ENCODE data around the gene ERICH2. TPM values are rescaled to one million over a fixed set of nuclear protein-coding genes. Genes with fewer than 3 reads are reported as not detected.

ERICH2 gene
- total RNA-seq, 1 donor from 2014 or later = 0.52 TPM

DNA sequence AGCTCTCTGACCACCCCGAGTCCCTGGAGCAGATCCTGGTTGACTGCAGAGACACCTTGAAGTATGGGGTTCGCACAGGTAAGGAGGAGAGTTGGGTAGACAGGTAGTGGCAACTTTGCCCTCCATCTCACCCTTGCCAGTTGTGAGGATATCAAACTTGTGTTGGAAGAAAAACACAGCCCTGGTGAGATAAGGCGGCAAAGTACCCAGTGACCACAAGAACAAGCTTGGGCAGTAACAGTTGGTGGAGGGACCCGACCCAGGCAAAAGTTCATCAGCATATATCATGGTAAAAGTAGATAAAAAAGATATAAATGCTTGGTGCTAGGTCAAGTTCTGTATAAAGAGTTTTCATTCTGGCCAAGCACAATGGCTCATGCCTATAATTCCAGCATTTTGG, 60.9 kb downstream of the ERICH2 start:
- Histone ChIP-seq H3K9me3 (ENCODE audit: control insufficient read depth in 3 of 3, low read length in 3 of 3) (no peaks in the 10 kb centered on the region), H3K27me3 (ENCODE audit: control insufficient read depth in 3 of 3, insufficient read depth in 3 of 3, low read length in 3 of 3) (peaks cover 22 to 26% (median 25%) of the 10 kb centered on the region in 3 donors)

DNA sequence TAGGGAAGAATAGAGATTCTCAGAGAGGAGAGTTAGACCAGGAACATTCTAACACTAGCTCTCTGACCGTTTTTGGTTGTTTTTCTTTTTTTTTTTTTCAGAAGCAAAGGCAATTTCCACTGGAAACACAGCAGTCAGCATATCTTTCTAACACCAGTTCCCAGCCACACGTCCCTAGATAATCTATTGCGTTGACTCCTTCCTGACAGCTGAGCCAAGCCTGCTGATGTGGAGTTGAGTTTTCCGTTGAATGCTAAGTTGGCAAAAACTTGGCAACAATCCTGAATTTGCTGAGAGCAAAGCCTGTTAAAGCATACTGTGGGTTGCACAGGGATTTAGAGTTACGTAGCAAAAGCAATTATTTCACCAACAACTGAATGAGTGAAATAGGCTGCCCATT, 65.8 kb downstream of the ERICH2 start:
- Histone ChIP-seq H3K4me3 (ENCODE audit: low read length in 3 of 3) (no peak overlapping the region), H3K27me3 (ENCODE audit: control insufficient read depth in 3 of 3, insufficient read depth in 3 of 3, low read length in 3 of 3) (peaks cover 0 to under 1% (median 0%) of the 10 kb centered on the region in 3 donors), H3K9ac (ENCODE audit: low read depth in 1 of 3, low read length in 3 of 3) (no peak overlapping the region), H3K4me1 (ENCODE audit: control insufficient read depth in 3 of 3, insufficient read depth in 3 of 3, low read length in 3 of 3) (no peaks in the 10 kb centered on the region), H3K9me3 (ENCODE audit: control insufficient read depth in 3 of 3, low read length in 3 of 3) (no peaks in the 10 kb centered on the region), H3K36me3 (ENCODE audit: control insufficient read depth in 3 of 3, insufficient read depth in 3 of 3, low read length in 3 of 3) (no peaks in the 10 kb centered on the region), H3K27ac (ENCODE audit: low read depth, low read length) (no peak overlapping the region)

More for the DNA sequence above, 60.9 kb downstream of the ERICH2 start:
- Histone ChIP-seq H3K36me3 (ENCODE audit: control insufficient read depth in 3 of 3, insufficient read depth in 3 of 3, low read length in 3 of 3) (no peaks in the 10 kb centered on the region), H3K4me1 (ENCODE audit: control insufficient read depth in 3 of 3, insufficient read depth in 3 of 3, low read length in 3 of 3) (no peaks in the 10 kb centered on the region), H3K27ac (ENCODE audit: low read depth, low read length) (no peak overlapping the region), H3K4me3 (ENCODE audit: low read length in 3 of 3) (no peak overlapping the region), H3K9ac (ENCODE audit: low read depth in 1 of 3, low read length in 3 of 3) (no peak overlapping the region)

DNA sequence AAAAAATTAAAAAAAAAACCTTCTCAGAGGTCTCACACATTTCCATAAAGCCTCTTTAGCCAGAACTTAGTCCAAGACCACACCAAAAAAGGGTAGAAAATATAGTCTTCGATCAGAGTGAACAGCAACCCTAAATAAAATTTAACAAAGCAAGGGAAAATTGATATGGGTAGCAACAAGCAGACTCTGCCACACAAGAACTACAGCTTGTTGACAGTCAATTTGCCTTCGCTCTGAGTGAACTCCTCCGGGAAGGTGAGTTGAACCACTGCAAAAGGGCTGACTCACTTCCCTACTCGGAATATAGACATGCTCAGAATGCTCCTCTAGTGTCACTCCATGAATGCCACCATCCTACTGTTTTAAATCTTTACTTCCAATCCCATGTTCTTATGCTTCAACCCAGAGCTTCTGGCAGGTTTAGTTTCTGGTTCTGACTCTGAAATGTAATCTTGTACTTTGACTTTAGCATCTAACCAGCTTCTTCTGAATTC, 70.6 kb downstream of the ERICH2 start:
- no peaks in the 10 kb centered on the region for H3K4me1 ChIP-seq (ENCODE audit: control insufficient read depth in 3 of 3, insufficient read depth in 3 of 3, low read length in 3 of 3)
- H3K9ac ChIP-seq (ENCODE audit: low read depth in 1 of 3, low read length in 3 of 3) = no peak overlapping the region
- no peaks in the 10 kb centered on the region for H3K27me3 ChIP-seq (ENCODE audit: control insufficient read depth in 3 of 3, insufficient read depth in 3 of 3, low read length in 3 of 3)
- no peaks in the 10 kb centered on the region for H3K36me3 ChIP-seq (ENCODE audit: control insufficient read depth in 3 of 3, insufficient read depth in 3 of 3, low read length in 3 of 3)
- no peak overlapping the region for H3K27ac ChIP-seq (ENCODE audit: low read depth, low read length)
- H3K9me3 ChIP-seq (ENCODE audit: control insufficient read depth in 3 of 3, low read length in 3 of 3) = no peaks in the 10 kb centered on the region
- H3K4me3 ChIP-seq (ENCODE audit: low read length in 3 of 3) = no peak overlapping the region

GRCh38 chr2:170842785-170843184, 72.6 kb downstream of the ERICH2 start:
- no peaks in the 10 kb centered on the region for H3K36me3 ChIP-seq (ENCODE audit: control insufficient read depth in 3 of 3, insufficient read depth in 3 of 3, low read length in 3 of 3)
- no peak overlapping the region for H3K27ac ChIP-seq (ENCODE audit: low read depth, low read length)
- H3K4me1 ChIP-seq (ENCODE audit: control insufficient read depth in 3 of 3, insufficient read depth in 3 of 3, low read length in 3 of 3) = no peaks in the 10 kb centered on the region
- no peak overlapping the region for H3K9ac ChIP-seq (ENCODE audit: low read depth in 1 of 3, low read length in 3 of 3)
- H3K4me3 ChIP-seq (ENCODE audit: low read length in 3 of 3) = no peak overlapping the region
- no peaks in the 10 kb centered on the region for H3K27me3 ChIP-seq (ENCODE audit: control insufficient read depth in 3 of 3, insufficient read depth in 3 of 3, low read length in 3 of 3)
- no peaks in the 10 kb centered on the region for H3K9me3 ChIP-seq (ENCODE audit: control insufficient read depth in 3 of 3, low read length in 3 of 3)

- H3K27me3 ChIP-seq (ENCODE audit: control insufficient read depth in 3 of 3, insufficient read depth in 3 of 3, low read length in 3 of 3) = no peaks in the 10 kb centered on the region
- H3K27ac ChIP-seq (ENCODE audit: low read depth, low read length) = no peak overlapping the region
- H3K4me3 ChIP-seq (ENCODE audit: low read length in 3 of 3) = no peak overlapping the region
- H3K9me3 ChIP-seq (ENCODE audit: control insufficient read depth in 3 of 3, low read length in 3 of 3) = no peaks in the 10 kb centered on the region
- H3K9ac ChIP-seq (ENCODE audit: low read depth in 1 of 3, low read length in 3 of 3) = no peak overlapping the region
- no peaks in the 10 kb centered on the region for H3K36me3 ChIP-seq (ENCODE audit: control insufficient read depth in 3 of 3, insufficient read depth in 3 of 3, low read length in 3 of 3)
- H3K4me1 ChIP-seq (ENCODE audit: control insufficient read depth in 3 of 3, insufficient read depth in 3 of 3, low read length in 3 of 3) = no peaks in the 10 kb centered on the region
Measured at GRCh38 chr2:170843656-170844055, 73.5 kb downstream of the ERICH2 start.

DNA sequence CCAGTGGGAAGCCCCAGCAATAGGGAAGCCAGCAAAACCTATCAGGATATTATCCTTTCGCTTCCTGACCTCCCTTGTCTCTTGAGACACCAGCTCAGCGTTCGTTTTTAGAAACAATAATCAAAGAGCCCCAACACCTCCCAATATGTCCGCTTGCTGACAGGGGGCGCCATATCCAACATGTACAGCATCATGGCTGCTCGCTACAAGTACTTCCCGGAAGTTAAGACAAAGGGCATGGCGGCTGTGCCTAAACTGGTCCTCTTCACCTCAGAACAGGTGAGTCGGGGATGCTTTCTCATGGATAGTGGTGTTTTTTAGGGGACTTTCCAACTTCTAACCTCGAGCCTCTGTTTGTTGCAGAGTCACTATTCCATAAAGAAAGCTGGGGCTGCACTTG, 75.2 kb downstream of the ERICH2 start:
- H3K36me3 ChIP-seq (ENCODE audit: control insufficient read depth in 3 of 3, insufficient read depth in 3 of 3, low read length in 3 of 3) = no peaks in the 10 kb centered on the region
- H3K27ac ChIP-seq (ENCODE audit: low read depth, low read length) = no peak overlapping the region
- H3K4me3 ChIP-seq (ENCODE audit: low read length in 3 of 3) = no peak overlapping the region
- no peaks in the 10 kb centered on the region for H3K4me1 ChIP-seq (ENCODE audit: control insufficient read depth in 3 of 3, insufficient read depth in 3 of 3, low read length in 3 of 3)
- no peak overlapping the region for H3K9ac ChIP-seq (ENCODE audit: low read depth in 1 of 3, low read length in 3 of 3)
- H3K9me3 ChIP-seq (ENCODE audit: control insufficient read depth in 3 of 3, low read length in 3 of 3) = no peaks in the 10 kb centered on the region
- no peaks in the 10 kb centered on the region for H3K27me3 ChIP-seq (ENCODE audit: control insufficient read depth in 3 of 3, insufficient read depth in 3 of 3, low read length in 3 of 3)

- no peaks in the 10 kb centered on the region for H3K36me3 ChIP-seq (ENCODE audit: control insufficient read depth in 3 of 3, insufficient read depth in 3 of 3, low read length in 3 of 3)
- H3K4me3 ChIP-seq (ENCODE audit: low read length in 3 of 3) = no peak overlapping the region
- H3K9ac ChIP-seq (ENCODE audit: low read depth in 1 of 3, low read length in 3 of 3) = no peak overlapping the region
- H3K4me1 ChIP-seq (ENCODE audit: control insufficient read depth in 3 of 3, insufficient read depth in 3 of 3, low read length in 3 of 3) = no peaks in the 10 kb centered on the region
- H3K27ac ChIP-seq (ENCODE audit: low read depth, low read length) = no peak overlapping the region
- H3K9me3 ChIP-seq (ENCODE audit: control insufficient read depth in 3 of 3, low read length in 3 of 3) = no peaks in the 10 kb centered on the region
- no peaks in the 10 kb centered on the region for H3K27me3 ChIP-seq (ENCODE audit: control insufficient read depth in 3 of 3, insufficient read depth in 3 of 3, low read length in 3 of 3)
Measured at GRCh38 chr2:170846314-170846713, 76.1 kb downstream of the ERICH2 start.

DNA sequence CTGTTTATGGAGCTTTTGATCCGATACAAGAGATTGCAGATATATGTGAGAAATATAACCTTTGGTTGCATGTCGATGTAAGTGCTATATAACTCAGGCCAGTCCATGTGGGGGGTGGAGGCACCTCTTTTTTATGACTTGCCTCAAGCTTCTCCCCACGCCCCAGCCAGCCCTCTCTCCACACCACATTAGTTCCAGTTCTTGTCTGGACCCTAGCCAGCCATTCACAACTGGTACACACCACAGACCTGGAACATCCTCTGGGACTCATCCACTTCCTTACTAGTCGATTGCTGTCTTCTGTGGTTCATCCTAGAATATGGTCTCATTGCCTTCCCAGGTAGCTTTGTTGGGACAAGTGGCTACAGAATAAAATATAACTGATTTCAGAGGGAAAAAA, 77.5 kb downstream of the ERICH2 start:
- Histone ChIP-seq H3K9ac (ENCODE audit: low read depth in 1 of 3, low read length in 3 of 3) (no peak overlapping the region), H3K4me1 (ENCODE audit: control insufficient read depth in 3 of 3, insufficient read depth in 3 of 3, low read length in 3 of 3) (no peaks in the 10 kb centered on the region), H3K27ac (ENCODE audit: low read depth, low read length) (no peak overlapping the region), H3K9me3 (ENCODE audit: control insufficient read depth in 3 of 3, low read length in 3 of 3) (no peaks in the 10 kb centered on the region), H3K4me3 (ENCODE audit: low read length in 3 of 3) (no peak overlapping the region), H3K27me3 (ENCODE audit: control insufficient read depth in 3 of 3, insufficient read depth in 3 of 3, low read length in 3 of 3) (no peaks in the 10 kb centered on the region), H3K36me3 (ENCODE audit: control insufficient read depth in 3 of 3, insufficient read depth in 3 of 3, low read length in 3 of 3) (no peaks in the 10 kb centered on the region)

Small RNAs within 50 kb of the gene (small RNA-seq; reads per million reads assigned to genes)
- gene RF00019 = not detected

Other genes with a start within 250 kb of the ERICH2 start
- gene SP5, start 55.0 kb upstream of the ERICH2 start, total RNA-seq = 3.1 TPM
- 0.52 TPM for gene GAD1, start 46.5 kb downstream of the ERICH2 start, total RNA-seq
- 22.4 TPM for gene GORASP2, start 158.9 kb downstream of the ERICH2 start, total RNA-seq